HPDE6-E6E7 (cell line): ENCODE results near the gene SETD1B.

Experiments
- DNase-seq: peaks from one replicate; pipeline ENCODE4 v3.0.0; 2011; ENCODE audit warnings: missing footprints; ENCODE audit errors: extremely low spot score

SETD1B gene

DNA sequence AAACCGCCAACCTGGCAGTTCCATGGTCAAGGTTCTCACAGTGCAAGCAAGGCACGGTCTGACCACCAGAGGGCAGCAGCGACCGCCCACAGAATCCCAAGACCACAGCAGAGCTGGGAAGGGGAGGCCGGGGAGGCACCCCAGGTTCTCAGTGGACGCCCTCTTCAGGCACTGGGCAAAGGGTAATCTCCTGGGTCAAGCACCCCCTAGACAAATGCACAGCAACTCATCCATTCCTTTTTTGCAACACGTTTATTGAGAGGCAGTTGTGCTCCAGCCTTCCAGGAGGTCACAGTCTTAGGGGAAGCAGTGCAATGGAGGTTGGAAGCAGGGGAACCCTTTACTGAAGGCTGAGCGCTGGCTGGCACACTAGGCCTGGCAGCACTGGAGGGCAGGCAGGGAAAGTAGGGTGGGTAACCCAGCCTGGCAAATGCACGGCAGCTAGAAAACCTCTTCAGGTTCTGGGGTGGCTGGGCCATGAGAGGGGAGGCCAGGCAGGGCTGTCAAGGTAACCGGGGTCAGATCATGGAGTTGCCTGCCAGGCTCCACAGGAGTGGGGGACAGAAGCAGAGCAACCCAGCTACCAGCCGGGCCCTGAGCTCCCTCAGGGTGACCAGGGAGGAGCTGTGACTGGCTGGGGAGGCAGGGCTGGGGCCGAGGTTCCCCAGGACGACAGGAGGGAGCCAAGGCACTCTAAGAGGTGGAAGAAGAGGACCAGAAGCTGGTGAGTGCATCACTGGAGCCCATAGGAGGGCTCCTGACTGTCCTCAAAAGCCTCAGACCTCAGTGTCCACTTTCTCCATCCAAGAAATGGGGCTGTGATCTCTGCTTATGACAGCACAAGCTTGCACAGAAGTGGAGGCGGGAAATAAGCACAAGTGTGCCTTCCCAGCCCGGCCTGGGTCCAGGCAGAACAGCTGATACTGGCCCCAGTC is 8.5 kb upstream of the SETD1B start:
- no peak for DNase-seq

DNA sequence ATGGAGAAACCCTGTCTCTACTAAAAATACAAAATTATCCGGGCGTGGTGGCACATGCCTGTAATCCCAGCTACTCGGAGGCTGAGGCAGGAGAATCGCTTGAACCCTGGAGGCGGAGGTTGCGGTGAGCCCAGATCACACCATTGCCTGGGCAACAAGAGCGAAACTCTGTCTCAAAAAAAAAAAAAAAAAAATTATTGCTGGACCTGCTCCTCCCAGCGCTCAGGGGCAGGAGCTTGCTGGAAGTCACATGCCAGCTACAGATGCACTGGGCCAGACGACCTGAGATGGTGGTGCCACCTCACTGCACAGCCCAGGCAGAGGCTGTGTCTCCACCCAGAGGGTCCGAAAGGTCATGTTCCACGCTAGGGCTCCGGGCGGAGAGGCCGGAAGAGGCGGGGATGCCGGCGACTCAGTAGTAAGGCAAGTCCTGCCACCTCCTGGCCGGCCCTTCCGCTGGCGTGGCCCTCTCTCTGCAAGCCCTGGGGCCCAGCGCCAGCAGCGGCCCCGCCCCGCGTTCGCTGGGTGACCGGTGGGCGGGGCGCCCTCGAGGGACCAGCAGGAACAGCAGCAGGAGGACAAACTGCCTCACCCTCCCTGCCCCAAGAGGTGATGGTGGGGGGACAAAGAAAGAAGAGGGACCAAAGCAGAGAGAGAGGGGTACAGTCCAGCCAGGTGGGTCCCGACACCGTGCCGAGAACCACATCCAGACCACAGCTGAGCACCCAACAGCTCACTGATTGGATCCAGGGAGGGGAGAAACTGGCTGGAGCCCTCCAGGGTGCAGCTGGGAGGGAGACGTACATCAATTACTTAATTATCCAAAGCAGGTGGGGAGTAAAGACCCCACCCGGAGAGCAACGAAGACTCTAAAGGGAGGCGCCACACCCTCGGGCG is 6.7 kb upstream of the SETD1B start:
- DNase-seq: no peak

DNA sequence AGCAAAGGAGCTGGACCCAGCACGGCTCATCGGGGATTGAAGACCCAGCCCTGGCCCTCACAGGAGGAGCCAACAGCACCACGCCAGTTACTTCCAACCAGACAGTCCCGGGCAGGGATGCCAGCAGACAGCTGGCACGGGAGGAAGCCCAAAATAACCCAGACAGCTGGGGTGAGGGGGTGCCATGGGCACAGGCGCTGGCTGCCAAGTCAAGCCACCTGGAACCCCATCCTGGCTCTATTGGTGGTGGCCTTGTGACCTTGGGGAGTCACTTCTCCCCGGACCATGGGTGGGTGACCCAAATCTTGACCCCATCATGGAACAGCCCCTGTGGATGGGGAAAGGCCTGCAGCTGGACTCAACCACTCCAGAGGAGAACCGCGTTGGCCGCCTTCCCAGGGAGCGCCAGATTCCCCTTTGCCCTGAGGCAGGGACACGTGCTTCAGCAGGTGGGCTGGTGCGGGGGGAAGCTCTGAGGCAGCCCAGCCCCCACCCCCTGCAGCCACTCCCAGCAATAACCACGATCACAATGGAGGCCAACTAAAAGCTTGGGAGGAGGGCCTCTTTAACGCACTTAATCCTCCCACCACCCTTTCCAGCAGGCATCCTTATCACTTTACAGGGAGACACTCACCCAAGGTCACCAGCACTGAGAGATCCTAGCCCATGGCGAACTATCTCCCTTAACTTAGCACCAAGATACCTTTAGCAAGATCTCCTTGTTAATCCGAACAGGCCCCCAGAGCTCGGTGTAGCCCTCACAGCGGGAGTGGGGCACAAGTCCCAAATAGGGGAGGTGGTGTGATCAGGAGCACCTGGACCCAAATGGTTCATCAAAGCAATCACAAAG is 5.6 kb upstream of the SETD1B start:
- no peak for DNase-seq

DNA sequence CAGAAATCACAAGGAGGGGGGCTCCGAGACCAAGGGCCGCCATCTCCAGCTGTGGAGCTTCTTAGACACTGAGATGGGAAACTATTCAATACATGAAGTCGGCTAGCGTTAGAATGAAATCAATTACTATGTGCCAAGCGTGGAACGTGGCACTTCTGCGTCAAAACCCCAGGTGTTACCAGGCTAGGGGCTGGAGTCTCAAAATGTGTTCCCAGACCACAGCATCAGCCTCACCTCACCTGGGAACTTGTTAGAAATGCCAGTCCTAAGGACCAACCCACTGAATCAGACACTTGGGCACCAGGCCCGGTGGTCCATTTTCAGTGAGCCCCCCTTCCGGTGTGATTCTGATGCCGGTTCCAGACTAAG is 5.0 kb upstream of the SETD1B start:
- no peak for DNase-seq

DNA sequence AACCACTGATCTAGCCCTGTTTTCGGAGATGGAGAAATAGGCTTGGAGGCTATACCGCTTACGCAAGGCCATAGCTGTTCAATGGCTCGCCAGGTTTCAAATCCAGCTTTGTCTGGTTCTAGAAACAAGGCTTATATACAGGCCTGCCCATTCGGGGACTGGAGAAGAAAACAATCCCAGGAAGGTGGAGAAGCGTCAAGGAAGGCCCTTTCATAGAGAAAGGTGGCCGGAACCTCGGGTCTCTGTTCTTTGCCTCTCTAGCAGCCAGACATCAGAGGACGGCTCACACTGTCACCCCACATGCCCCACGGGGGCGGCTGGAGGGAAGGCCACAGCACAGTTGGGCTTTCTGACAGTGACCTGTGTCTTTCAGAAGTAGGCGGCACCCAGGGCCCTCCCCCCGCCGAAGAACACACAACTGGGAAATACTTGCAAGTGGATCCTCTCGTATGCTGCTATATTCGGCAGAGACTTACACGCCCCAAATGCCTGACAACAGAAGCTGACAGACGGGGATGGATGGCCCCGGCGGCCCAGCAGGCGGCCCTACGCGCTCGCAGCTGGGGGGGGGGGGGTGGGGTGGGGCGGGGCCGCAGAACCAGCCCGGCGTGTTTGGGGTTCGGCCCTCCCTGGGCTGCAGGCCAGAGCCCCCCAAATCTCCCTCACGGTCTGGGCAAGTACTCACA is 4.5 kb upstream of the SETD1B start:
- peak; percentile 57 for DNase-seq

DNA sequence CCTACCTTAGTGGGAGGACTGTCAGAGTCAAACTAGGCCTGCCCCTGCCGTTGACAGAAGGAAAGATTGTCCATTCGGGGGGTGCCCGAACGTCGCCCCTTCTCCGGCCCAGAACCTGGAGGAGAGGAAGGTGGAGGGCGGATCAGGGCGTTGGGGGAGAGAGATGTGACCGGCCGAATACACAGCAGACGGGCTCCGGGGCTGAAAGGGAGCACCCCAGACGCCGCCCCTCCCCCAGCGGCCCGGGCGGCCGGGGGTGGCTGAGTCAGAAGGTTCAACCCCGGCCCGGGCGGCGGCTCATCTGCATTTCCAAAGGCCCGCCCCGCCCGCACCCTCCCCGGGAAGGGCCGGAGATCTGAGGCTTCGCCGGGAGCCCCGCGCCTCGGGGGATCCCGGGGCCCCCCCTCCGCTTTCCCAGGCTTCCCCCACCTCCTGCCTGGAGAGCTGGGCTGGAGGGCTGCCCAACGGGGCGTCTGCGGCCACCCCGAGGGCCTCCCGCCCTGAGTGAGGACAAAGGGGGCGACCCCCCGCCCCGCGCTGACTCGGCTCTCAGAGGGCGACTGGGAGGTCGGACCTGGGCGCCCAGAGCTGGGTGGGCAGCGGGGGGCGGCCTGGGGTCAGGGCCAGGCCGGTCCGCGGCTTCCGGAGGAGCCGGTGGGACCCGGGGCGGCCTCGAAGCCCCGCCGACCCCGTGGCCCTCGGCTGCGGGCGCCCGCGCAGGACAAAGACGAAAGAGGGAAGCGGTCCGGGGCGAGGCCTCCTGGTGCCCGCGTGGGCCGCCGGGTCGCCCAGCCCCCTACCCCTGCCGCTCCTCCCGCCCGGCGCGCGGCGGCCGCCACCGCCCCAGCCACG is 3.7 kb upstream of the SETD1B start:
- DNase-seq: peak; percentile 87

DNA sequence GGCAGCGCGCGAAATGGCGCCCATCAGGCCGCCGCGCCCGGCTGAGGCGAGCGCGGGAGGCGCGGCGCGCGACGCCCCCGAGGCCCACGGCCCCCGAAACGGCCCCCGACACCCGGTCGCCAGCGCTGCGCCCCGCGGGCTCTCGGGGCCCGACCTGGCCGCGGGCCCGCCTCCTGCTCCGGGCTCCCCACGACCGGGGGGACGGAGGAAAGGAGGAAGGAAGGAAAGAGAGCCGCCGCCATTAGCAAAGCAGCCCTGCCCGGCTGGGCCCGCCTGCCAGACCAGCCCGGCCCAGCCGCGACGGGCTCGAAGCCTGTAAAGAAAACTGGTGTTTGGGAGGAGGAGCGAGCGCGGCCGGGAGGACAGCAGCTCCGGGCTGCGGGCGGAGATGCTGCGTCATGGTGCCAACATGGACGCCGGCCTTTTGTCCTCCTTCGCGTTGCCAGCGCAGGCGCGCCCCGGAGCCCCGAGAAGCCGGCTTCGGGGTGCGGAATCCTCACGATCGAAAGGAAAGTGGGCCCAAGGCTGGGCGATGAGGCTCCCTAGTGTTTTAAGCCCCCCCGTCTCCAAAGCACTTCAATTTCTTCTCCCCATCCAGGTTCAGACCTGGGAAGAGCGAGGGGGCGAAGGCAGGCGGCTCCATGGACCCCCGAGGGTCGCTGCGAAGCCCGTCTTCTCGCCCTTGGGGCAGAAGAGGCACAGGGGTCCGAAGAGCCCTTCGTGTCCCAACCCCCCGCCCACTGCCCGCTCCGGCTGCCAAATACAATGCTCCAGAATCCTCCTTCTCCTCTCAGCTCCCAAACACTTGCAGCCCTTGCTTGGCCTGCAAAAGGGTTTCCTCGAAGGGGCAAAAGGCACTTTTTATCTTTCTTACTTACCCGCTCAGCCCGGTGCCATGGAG is 2.9 kb upstream of the SETD1B start:
- no peak for DNase-seq

DNA sequence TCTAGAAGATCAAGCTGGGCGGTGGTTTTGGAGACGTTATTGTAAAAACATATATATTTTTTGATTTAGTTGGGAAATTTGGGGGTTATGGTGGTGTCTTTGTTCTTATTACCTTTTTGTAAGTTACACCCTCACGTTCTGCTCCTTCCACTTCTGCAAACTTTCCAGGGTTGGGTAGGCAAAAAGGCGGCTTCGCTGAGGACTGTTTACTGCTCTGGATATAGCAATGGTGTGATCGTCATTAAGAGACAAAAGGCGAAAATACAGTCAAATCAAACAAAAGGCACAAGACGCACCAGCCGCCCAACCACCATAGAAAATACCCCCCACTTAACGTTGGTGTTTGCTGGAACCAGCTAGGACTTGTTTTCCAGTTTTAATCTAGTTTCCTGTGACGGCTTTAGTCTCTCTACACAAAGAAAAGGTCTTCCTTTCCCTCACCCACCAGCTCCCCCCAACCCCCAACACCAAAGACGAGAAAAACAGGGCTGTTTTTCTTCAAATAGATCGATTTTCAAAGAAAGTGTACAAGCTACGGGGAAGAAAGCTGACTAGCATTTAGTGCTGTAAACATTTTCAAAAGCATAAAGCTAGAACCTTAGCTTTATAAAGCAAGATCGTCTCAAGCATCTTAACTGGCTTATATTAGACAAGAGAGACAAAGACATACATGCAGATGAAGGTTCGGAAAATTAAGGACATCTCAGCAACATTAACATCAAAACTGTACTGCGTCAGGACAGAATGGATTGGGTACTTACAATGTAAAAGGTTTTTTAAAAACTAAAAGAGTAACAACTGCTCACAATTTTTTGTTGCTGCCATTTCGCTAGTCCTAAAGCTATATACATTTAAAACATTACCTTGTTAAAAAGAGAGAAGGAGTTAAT is 2.0 kb upstream of the SETD1B start:
- no peak for DNase-seq

DNA sequence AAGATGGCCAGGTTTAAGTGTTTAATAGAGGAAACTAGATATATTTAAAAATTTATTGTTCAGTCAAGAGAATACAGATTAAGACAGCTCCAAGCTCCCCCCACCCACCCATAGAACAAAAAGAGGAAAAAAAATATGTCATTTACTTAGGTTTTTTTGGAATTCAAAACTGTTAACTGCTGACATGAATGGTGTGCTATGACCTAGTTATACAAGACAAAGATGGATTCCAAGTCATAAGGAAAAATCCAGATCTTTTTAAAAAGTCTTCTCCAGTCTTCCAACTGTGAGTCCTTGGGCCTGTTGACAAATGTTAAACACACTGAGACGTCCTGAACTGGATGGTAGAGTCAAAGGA is 1.3 kb upstream of the SETD1B start:
- no peak for DNase-seq

DNA sequence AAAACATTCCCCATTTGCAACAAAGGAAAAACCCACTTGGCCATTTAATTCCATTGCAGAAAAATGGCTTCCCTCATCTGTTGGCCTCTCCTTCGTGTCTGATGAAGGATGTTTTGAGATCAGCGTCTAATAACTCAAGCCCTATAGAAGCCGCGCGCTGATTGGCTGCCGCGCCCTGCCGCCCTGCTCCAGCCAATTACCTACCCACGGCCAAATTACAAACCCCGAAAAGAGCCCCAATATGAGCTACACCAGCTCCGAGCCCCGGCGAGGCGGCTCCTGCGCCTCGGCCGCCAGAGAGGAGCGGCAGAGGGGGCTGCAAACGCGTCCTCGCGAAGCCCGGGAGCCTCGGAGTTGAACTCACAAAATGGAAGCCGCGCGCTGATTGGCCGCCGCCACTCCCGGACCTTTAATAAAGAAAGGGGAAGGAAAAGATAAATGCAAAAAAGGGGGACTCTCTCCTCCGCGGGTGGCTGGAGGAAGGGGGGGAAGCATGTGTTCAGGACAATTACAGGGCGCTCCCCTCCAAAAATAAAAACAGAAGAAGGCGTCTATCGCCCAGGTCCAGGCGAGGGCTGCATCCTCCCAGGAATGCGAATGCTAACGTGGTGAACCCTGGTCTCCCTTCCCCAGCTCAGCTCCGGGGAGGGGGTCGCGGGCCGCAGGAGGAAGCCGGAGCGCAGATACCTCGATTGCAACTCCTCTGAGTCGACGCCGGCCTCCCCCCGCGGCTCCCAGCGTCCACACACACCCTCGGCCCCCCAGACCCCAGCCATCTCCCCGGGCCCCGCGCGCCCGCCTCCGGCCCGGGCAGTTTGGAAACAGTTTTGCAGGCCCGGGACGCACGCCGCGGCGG is 738 bp upstream of the SETD1B start:
- peak; percentile 81 for DNase-seq

DNA sequence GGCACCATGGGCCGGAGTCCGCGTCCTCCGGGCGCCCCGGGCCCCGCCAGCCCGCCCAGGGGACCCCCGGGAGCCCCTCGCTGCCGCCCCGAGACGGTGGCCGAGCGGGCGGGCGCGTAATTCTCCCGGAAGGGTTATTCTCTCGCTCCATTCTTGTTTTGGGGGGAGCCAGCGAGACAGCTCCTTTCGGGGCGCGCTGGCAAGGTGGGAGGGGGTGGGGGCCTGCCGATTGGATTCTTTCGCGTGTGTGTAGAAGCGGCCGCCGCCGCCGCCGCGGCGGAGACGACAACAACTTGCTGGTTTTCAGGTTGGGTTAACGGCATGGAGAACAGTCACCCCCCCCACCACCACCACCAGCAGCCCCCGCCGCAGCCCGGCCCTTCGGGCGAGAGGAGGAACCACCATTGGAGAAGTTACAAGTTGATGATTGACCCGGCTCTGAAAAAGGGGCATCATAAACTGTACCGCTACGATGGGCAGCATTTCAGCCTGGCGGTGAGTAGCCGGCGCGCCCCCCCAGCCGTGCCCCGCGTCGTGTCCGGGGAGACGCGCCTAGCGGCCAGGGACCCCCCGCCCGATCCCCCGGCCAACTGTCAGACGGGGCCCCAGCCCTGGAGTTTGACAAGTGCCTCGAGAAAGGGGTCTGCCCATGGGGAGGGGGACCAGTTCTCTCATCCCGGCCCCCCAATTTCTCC is 755 bp downstream of the SETD1B start:
- no peak for DNase-seq

DNA sequence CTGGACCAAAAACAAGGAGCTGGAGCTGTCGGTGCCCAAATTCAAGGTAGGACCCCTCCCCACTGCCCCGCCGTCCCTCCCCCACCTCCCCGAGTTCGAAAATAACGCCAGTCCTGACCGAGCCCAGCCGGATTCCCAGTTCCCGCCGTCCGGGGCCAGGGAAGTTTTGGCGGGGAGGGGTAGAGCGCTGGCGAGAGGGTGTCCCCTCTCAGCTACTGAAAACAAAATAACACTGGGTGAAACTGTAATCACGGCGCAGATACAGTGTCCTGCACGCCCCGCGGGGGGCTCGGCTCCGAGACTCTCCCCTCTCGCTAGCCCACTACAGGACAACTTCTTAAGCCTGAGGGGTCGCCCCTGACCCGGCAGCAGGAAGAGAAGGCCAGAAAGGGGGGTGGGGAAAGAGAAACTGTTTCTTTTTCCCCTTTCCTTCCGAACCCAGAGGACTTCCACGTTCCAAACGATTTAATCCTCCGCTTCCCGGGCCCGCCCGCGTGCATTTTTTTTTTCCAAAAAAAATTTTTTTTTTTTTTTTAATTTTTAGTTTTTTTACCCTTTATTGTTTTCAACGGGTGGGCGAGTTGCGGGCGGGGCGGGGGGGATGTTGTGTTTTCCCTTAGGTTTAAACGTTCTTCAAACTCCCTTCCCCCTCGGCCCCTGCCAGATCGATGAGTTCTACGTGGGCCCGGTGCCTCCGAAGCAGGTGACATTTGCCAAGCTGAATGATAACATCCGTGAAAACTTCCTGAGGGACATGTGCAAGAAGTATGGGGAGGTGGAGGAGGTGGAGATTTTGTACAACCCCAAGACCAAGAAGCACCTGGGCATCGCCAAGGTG is 1.6 kb downstream of the SETD1B start:
- no peak for DNase-seq

DNA sequence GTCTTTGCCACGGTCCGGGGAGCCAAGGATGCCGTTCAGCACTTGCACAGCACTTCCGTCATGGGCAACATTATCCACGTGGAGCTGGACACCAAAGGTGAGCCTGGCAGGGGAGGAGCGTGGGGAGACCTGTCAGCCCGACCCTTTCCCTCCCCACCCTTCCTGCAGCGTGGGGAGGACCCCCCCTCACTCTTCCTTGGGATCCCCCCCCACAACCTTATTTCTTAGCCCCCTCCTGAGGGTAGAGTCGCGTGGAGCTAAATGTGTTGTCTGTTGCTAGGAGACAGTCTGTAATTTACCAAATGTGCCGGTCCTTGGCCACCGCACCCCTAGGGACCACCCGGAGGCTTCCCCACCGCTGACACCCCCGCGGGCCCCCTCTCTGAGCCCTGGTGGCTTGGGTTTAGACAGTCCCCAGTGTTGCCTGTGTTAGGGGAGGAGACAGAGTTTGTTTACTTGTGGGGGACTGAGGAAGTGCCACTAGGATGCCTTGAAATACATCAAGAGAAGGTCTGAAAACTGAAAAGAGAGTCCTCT is 2.3 kb downstream of the SETD1B start:
- DNase-seq: no peak

DNA sequence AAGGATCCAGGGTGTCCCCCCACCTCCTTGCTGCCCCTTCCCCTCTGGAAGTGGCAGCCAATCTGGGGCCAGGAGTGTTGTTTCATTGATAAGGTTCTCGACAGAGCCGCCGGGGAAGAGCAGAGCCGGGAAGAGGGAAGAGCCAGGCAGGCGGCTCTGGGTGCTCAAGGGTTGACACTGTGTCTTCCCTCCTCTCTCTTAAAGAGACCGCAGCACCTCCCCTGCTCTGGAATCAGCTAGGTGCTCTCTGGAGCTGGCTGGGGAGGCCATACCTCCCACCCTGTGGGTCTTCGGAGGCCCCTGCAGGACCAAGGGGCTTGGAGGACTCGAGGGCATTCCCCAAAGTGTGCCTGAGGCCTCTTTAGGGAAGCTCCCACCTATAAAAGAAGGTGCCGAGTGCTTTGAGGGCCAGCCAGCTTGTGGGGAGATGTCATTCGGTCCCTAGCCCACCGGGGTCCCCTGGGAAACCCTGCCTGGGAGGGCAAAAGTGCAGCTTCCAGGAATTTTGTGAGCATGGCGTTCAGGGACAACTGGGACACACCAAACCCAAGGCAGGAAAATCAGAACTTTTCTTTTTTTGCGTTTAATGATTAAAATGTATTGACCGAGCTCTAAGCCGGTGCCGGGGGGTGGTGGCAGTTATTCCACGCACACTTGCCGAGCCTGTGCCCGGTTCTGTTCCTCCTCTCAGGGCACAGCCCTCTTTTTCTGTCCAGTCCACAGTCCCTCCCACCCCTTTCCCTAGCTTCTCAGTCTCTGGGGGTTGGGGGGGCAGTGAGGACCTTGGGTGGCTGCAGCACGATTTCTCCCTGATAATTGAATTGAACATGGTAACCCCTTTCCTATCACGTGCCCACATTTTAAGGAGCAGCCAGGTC is 3.0 kb downstream of the SETD1B start:
- DNase-seq: no peak
